Small intestine (tissue), 7 donors: ENCODE results near the gene LIPC. TPM values are rescaled to one million over a fixed set of nuclear protein-coding genes. Genes with fewer than 3 reads are reported as not detected.
A peak's percentile ranks its signal among the peaks of the same experiment; 100 is the strongest.

Experiments used
- DNase-seq, 2 donors: peaks; one replicate each; pipeline versions ENCODE4 v3.0.0 to v3.0.0-alpha.2; 2013
- FAIRE-seq: peaks from 2 replicates; lab custom pipeline; 2012; peaks lifted over from hg19 to GRCh38; lab: Jason Lieb, UNC
- H3K27ac ChIP-seq, 3 donors: one replicate each; pipeline ENCODE4 v1.5.1; 2013; ENCODE audit warnings: low read length in 2 of 3, mild to moderate bottlenecking in 2 of 3, control low read depth in 1 of 3, inconsistent platforms in 1 of 3, low read depth in 1 of 3, moderate library complexity in 1 of 3
- H3K27me3 ChIP-seq, 3 donors: one replicate each; pipeline ENCODE4 v1.6.1; 2013; ENCODE audit warnings: low read length in 3 of 3, inconsistent platforms in 1 of 3; ENCODE audit not compliant: control insufficient read depth in 3 of 3, insufficient read depth in 3 of 3
- H3K36me3 ChIP-seq, 3 donors: one replicate each; pipeline ENCODE4 v1.6.1; 2013; ENCODE audit warnings: low read length in 3 of 3, inconsistent platforms in 1 of 3, low read depth in 1 of 3, mild to moderate bottlenecking in 1 of 3, moderate library complexity in 1 of 3; ENCODE audit not compliant: control insufficient read depth in 3 of 3, insufficient read depth in 2 of 3
- H3K4me1 ChIP-seq, 3 donors: one replicate each; pipeline ENCODE4 v1.6.1; 2013; ENCODE audit warnings: low read length in 2 of 3, inconsistent platforms in 1 of 3, low read depth in 1 of 3, mild to moderate bottlenecking in 1 of 3, moderate library complexity in 1 of 3; ENCODE audit not compliant: control insufficient read depth in 3 of 3, insufficient read depth in 2 of 3
- H3K4me3 ChIP-seq, 3 donors: one replicate each; pipeline ENCODE4 v1.5.1; 2013; ENCODE audit warnings: low read length in 3 of 3, control low read depth in 1 of 3, inconsistent platforms in 1 of 3, low read depth in 1 of 3, mild to moderate bottlenecking in 1 of 3, moderate library complexity in 1 of 3
- H3K9me3 ChIP-seq, 2 donors: one replicate each; pipeline ENCODE4 v1.6.1; 2013; ENCODE audit warnings: low read depth in 1 of 2, low read length in 1 of 2; ENCODE audit not compliant: control insufficient read depth in 2 of 2, insufficient read depth in 1 of 2
- WGBS, 3 donors: extraction: QIAGEN DNeasy Blood & Tissue Kit; methylation state at CpG; one replicate each; pipeline ENCODE4 v1.1.7; 2013; 5-methylcytosine and 5-hydroxymethylcytosine counted together
- polyA plus RNA-seq, 4 donors: library from polyadenylated mRNA; stranded (reverse) in 3 of 4; unstranded in 1 of 4; fragments of 200-250 nt in 3 of 4; fragments of 120-200 nt in 1 of 4; gene quantifications; one replicate each; pipeline versions ENCODE4 v1.2.1 to v1.2.3, GENCODE V29; 2013
- donor health status: healthy with polysubstance abuse.
- donor health status: control.
- donor health status: control.
- donor health status: Bipolar disorder and iron deficiency.
- donor health status: healthy.

The LIPC gene
- polyA plus RNA-seq, 4 donors = 0.07 to 2.0 (median 1.2) TPM

DNA sequence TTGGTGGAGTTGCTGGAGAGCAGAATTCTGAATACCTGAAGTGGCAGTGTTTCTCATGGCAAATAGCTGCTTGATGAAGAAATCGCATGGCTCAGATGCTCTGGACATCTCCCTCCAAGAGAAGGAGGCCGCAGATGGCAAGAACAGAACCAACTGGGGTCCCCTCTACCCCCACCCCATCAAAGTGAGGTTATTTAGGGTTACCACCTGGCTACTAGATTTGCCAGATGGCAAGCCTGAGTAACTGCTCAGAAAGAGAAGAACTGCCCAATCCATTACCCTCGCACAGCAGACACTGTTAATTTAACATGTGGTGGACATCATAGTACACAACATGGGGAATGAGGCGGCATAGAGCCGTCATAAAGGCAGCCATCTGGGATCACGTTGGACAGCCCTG lies 30.5 kb upstream of the LIPC start:
- Histone ChIP-seq H3K9me3 (no peaks in the 10 kb centered on the region), H3K27me3 (no peaks in the 10 kb centered on the region), H3K27ac (no peak overlapping the region), H3K4me1 (peaks cover 0 to 3% (median 0%) of the 10 kb centered on the region in 3 donors), H3K36me3 (no peaks in the 10 kb centered on the region), H3K4me3 (no peak overlapping the region)
- no peak for FAIRE-seq
- WGBS, 3 donors = 80% methylated on average over 6 of the region's 6 CpGs
- DNase-seq = no peak

- Histone ChIP-seq H3K36me3 (no peaks in the 10 kb centered on the region), H3K9me3 (no peaks in the 10 kb centered on the region), H3K27me3 (no peaks in the 10 kb centered on the region), H3K4me3 (no peak overlapping the region), H3K4me1 (peaks cover 0 to 3% (median 0%) of the 10 kb centered on the region in 3 donors), H3K27ac (no peak overlapping the region)
- FAIRE-seq = no peak
- peak; percentile 31 to 78 for DNase-seq
- WGBS, 3 donors = 44 to 60% (median 56%) methylated on average over 8 of the region's 8 CpGs
Observed at GRCh38 chr15:58401991-58402649, 29.7 kb upstream of the LIPC start.

DNA sequence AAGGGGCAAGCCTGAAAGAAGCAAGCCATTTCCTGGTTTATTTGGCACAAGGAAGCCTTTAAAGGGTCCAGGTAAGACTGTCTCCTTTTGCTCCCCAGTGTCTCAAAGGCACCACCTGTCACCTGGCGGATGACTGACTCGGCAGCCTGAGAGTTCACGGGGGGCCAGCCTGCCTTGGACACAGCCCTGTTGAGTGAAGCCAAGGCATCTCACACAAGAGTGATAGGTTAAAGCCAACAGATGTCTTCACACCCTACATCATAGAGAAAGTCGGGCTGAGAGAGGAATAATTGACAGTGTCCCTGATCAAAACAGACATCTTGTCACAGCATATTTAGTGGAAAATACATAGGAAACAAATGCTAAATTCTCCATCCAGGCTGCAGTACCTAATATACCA lies 28.2 kb upstream of the LIPC start:
- FAIRE-seq (no peak), DNase-seq (no peak)
- Histone ChIP-seq H3K4me1 (peaks cover 0 to 3% (median 0%) of the 10 kb centered on the region in 3 donors), H3K36me3 (no peaks in the 10 kb centered on the region), H3K9me3 (no peaks in the 10 kb centered on the region), H3K27ac (no peak overlapping the region), H3K27me3 (no peaks in the 10 kb centered on the region), H3K4me3 (no peak overlapping the region)
- 66 to 76% (median 75%) methylated on average over 4 of the region's 4 CpGs for WGBS, 3 donors

GRCh38 chr15:58404020-58404419 lies 27.8 kb upstream of the LIPC start:
- FAIRE-seq = no peak
- Histone ChIP-seq H3K27ac (no peak overlapping the region), H3K4me1 (peaks cover 0 to 3% (median 0%) of the 10 kb centered on the region in 3 donors), H3K4me3 (no peak overlapping the region), H3K36me3 (no peaks in the 10 kb centered on the region), H3K27me3 (no peaks in the 10 kb centered on the region), H3K9me3 (no peaks in the 10 kb centered on the region)
- no peak for DNase-seq
- 84 to 89% (median 89%) methylated on average over 5 of the region's 5 CpGs for WGBS, 3 donors

DNA sequence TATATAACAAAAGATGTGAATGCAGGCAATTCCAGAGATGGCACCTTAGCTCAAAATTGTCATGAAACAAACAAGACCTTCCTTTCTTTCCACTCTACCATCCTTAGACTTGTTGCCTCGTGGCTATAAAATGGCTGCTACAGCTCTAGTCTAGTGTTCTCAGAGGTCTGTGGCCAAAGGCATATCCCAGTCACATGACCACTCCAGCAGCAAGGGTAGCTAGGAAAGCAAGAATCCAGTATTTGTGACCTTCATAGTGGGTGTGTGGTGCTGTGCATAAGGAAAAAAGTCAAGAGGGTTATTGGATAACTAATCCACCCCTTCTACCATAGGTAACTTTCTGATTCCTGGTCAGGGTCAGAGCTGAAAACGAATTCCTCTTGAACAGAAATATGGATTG lies 27.1 kb upstream of the LIPC start:
- H3K27me3 ChIP-seq = no peaks in the 10 kb centered on the region
- no peak for DNase-seq
- WGBS, 3 donors = 77 to 87% (median 83%) methylated on average over 2 of the region's 2 CpGs
- no peaks in the 10 kb centered on the region for H3K36me3 ChIP-seq
- no peak overlapping the region for H3K27ac ChIP-seq
- no peak overlapping the region for H3K4me3 ChIP-seq
- H3K4me1 ChIP-seq = peaks cover 0 to 3% (median 0%) of the 10 kb centered on the region in 3 donors
- no peak for FAIRE-seq
- no peaks in the 10 kb centered on the region for H3K9me3 ChIP-seq

- Histone ChIP-seq H3K9me3 (no peaks in the 10 kb centered on the region), H3K4me1 (peaks cover 0 to 3% (median 0%) of the 10 kb centered on the region in 3 donors), H3K27ac (no peak overlapping the region), H3K4me3 (no peak overlapping the region), H3K27me3 (no peaks in the 10 kb centered on the region), H3K36me3 (no peaks in the 10 kb centered on the region)
- FAIRE-seq = no peak
- DNase-seq = no peak
- 77 to 93% (median 92%) methylated on average over 3 of the region's 3 CpGs for WGBS, 3 donors
Observed at GRCh38 chr15:58405865-58406264, 25.9 kb upstream of the LIPC start.

DNA sequence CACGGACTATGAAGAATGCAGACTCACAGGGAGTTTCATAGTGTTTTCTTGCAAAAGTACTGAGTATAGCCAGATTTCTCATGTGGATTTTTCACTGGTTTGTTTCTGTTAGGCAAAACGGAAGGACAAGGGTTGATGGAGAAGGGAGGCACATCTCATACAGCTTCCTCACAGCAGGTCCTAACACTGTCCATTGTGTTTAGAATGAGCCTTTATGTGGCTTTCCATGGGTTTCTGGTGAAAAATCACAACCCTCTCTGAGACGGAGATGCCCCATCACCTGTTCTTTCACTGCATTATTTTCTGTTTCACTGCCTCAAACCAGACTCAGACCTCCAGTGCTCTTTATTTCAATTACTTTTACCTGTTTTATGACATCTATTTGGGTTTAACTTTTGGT lies 25.0 kb upstream of the LIPC start:
- Histone ChIP-seq H3K27me3 (no peaks in the 10 kb centered on the region), H3K36me3 (no peaks in the 10 kb centered on the region), H3K4me1 (peaks cover 0 to 3% (median 0%) of the 10 kb centered on the region in 3 donors), H3K27ac (no peak overlapping the region), H3K4me3 (no peak overlapping the region), H3K9me3 (no peaks in the 10 kb centered on the region)
- no peak for DNase-seq
- FAIRE-seq = no peak
- WGBS, 3 donors = 86 to 95% (median 87%) methylated on average over 3 of the region's 3 CpGs

GRCh38 chr15:58407236-58407775 lies 24.5 kb upstream of the LIPC start:
- 81 to 92% (median 89%) methylated on average over 1 of the region's 1 CpG for WGBS, 3 donors
- no peak overlapping the region for H3K4me3 ChIP-seq
- no peaks in the 10 kb centered on the region for H3K4me1 ChIP-seq
- no peaks in the 10 kb centered on the region for H3K36me3 ChIP-seq
- H3K9me3 ChIP-seq = no peaks in the 10 kb centered on the region
- no peak for FAIRE-seq
- no peak for DNase-seq
- no peaks in the 10 kb centered on the region for H3K27me3 ChIP-seq
- no peak overlapping the region for H3K27ac ChIP-seq
